IMR-90 (cell line): ENCODE measurements around the gene SPATS2L. TPM values are rescaled to one million over a fixed set of nuclear protein-coding genes. Genes with fewer than 3 reads are reported as not detected.

Experiments used
- ATAC-seq: fragments of 200-7000 bp; cut with Tn5 transposase; 2 replicates; pipeline ENCODE4 v1.9.1; 2020; ENCODE audit warnings: low read depth, mild to moderate bottlenecking, moderate library complexity
- BruUV-seq: library from RNA; stranded (reverse); fragments of 400-500 nt; replicated peaks from 2 replicates; lab custom pipeline; 2021; lab: Mats Ljungman, UMichigan
- CTCF ChIA-PET: fragments of 300-600 bp; formaldehyde crosslinking; extraction: SDS; loops from one replicate; lab custom pipeline; 2021; ENCODE audit warnings: antibody characterized with exemption; lab: Yijun Ruan, JAX
- POLR2A ChIA-PET: fragments of 300-600 bp; sonication (Branson Sonifier 250); formaldehyde crosslinking; loops from one replicate; lab custom pipeline; 2022; ENCODE audit warnings: antibody characterized with exemption; ENCODE audit not compliant: unreplicated experiment; lab: Charles Lee
- DNase-seq: peaks from one replicate; pipeline ENCODE4 v3.0.0; 2013
- H2AFZ ChIP-seq: replicated peaks from 2 replicates; pipeline ENCODE3; 2013; ENCODE audit warnings: low read length, mild to moderate bottlenecking; ENCODE audit not compliant: poor library complexity
- H2AK5ac ChIP-seq: 2 replicates; pipeline ENCODE4 v1.6.1; 2013; ENCODE audit warnings: low read depth, low read length, inconsistent platforms
- H2AK9ac ChIP-seq: replicated peaks from 2 replicates; pipeline ENCODE3; 2013; ENCODE audit warnings: mild to moderate bottlenecking, low read depth, low read length, moderate library complexity; ENCODE audit not compliant: poor library complexity
- H2BK120ac ChIP-seq: 2 replicates; pipeline ENCODE4 v1.6.1; 2013; ENCODE audit warnings: low read depth, low read length, inconsistent platforms
- H2BK15ac ChIP-seq: 3 replicates; pipeline ENCODE4 v1.6.1; 2013; ENCODE audit warnings: low read depth, low read length, inconsistent platforms
- H2BK20ac ChIP-seq: 2 replicates; pipeline ENCODE4 v1.6.1; 2013; ENCODE audit warnings: low read depth, mild to moderate bottlenecking, inconsistent platforms, low read length, moderate library complexity
- H2BK5ac ChIP-seq: 2 replicates; pipeline ENCODE4 v1.6.1; 2013; ENCODE audit warnings: mild to moderate bottlenecking, low read depth, low read length, inconsistent platforms; ENCODE audit not compliant: poor library complexity, severe bottlenecking
- H3K14ac ChIP-seq: replicated peaks from 2 replicates; pipeline ENCODE4 v1.6.1; 2013; ENCODE audit warnings: low read depth, low read length, inconsistent platforms
- H3K18ac ChIP-seq: 2 replicates; pipeline ENCODE4 v1.6.1; 2013; ENCODE audit warnings: low read depth, low read length, control low read depth
- H3K23ac ChIP-seq: 2 replicates; pipeline ENCODE4 v1.6.1; 2013; ENCODE audit warnings: low read depth, low read length, inconsistent platforms
- H3K27ac ChIP-seq: 2 replicates; pipeline ENCODE4 v1.5.1; 2013; ENCODE audit warnings: mild to moderate bottlenecking, control low read depth, low read length; ENCODE audit not compliant: insufficient read depth
- H3K27me3 ChIP-seq: 2 replicates; pipeline ENCODE4 v1.6.1; 2013; ENCODE audit warnings: low read length; ENCODE audit not compliant: control insufficient read depth, insufficient read depth
- H3K36me3 ChIP-seq: 2 replicates; pipeline ENCODE4 v1.6.1; 2013; ENCODE audit warnings: low read length, mixed read lengths; ENCODE audit not compliant: control insufficient read depth, insufficient read depth
- H3K4ac ChIP-seq: 2 replicates; pipeline ENCODE4 v1.6.1; 2013; ENCODE audit warnings: low read depth, low read length, inconsistent platforms
- H3K4me1 ChIP-seq: 2 replicates; pipeline ENCODE4 v1.6.1; 2013; ENCODE audit warnings: low read length, mixed read lengths; ENCODE audit not compliant: control insufficient read depth, insufficient read depth
- H3K4me2 ChIP-seq: 2 replicates; pipeline ENCODE4 v1.6.1; 2013; ENCODE audit warnings: low read depth, mild to moderate bottlenecking, control low read depth, low read length, moderate library complexity
- H3K4me3 ChIP-seq: 2 replicates; pipeline ENCODE4 v1.5.1; 2013; ENCODE audit warnings: low read depth, mild to moderate bottlenecking, control low read depth, low read length, moderate library complexity; ENCODE audit not compliant: insufficient read depth
- H3K56ac ChIP-seq: 2 replicates; pipeline ENCODE4 v1.6.1; 2013; ENCODE audit warnings: low read length, inconsistent platforms; ENCODE audit not compliant: insufficient read depth; ENCODE audit errors: extremely low read depth
- H3K79me1 ChIP-seq, 2 experiments: 2 replicates each; pipeline ENCODE4 v1.6.1; 2013; ENCODE audit warnings: low read length in 2 of 2, inconsistent platforms in 1 of 2, low read depth in 1 of 2
- H3K9ac ChIP-seq: 2 replicates; pipeline ENCODE4 v1.6.1; 2013; ENCODE audit warnings: low read depth, low read length, control low read depth
- H3K9me1 ChIP-seq: 2 replicates; pipeline ENCODE4 v1.6.1; 2013; ENCODE audit warnings: low read length, inconsistent platforms; ENCODE audit not compliant: insufficient read depth
- H3K9me3 ChIP-seq: 2 replicates; pipeline ENCODE4 v1.6.1; 2013; ENCODE audit warnings: low read length; ENCODE audit not compliant: control insufficient read depth, insufficient read depth
- H4K20me1 ChIP-seq: 2 replicates; pipeline ENCODE4 v1.6.1; 2013; ENCODE audit warnings: low read length, inconsistent platforms; ENCODE audit not compliant: insufficient read depth
- H4K5ac ChIP-seq: 2 replicates; pipeline ENCODE4 v1.6.1; 2013; ENCODE audit warnings: mild to moderate bottlenecking, low read depth, low read length, control low read depth
- H4K8ac ChIP-seq, 2 experiments: 2 replicates each; pipeline ENCODE4 v1.6.1; 2013; ENCODE audit warnings: low read depth in 2 of 2, low read length in 2 of 2, control low read depth in 1 of 2, inconsistent platforms in 1 of 2
- H4K91ac ChIP-seq: 2 replicates; pipeline ENCODE4 v1.6.1; 2013; ENCODE audit warnings: low read depth, low read length, inconsistent platforms; ENCODE audit not compliant: insufficient read depth
- BHLHE40 ChIP-seq: fragments of 150-350 bp; IDR thresholded peaks from 2 replicates; pipeline ENCODE4 v1.6.1; 2016; ENCODE audit warnings: mild to moderate bottlenecking, low read depth, low read length
- CHD1 ChIP-seq: IDR thresholded peaks from 2 replicates; pipeline ENCODE4 v1.6.1; 2012; ENCODE audit warnings: low read depth, low read length, improper control_type of control experiment
- MXI1 ChIP-seq: IDR thresholded peaks from 2 replicates; pipeline ENCODE4 v1.6.1; 2012; ENCODE audit warnings: low read depth, mild to moderate bottlenecking, low read length, moderate library complexity, borderline replicate concordance
- POLR2A ChIP-seq: IDR thresholded peaks from 2 replicates; pipeline ENCODE4 v1.6.1; 2012; ENCODE audit warnings: mild to moderate bottlenecking, low read depth, low read length
- RFX5 ChIP-seq: IDR thresholded peaks from 2 replicates; pipeline ENCODE4 v1.8.0; 2012; ENCODE audit warnings: low read depth, mild to moderate bottlenecking, low read length, moderate library complexity
- SMC3 ChIP-seq: fragments of 150-350 bp; IDR thresholded peaks from 2 replicates; pipeline ENCODE4 v1.6.1; 2016; ENCODE audit warnings: low read depth, mild to moderate bottlenecking, antibody characterized with exemption, low read length, moderate library complexity
- WGBS, 2 experiments: methylation state at CpG; one replicate each; pipeline versions ENCODE4 v1.1.5 to v1.1.7; 2013; ENCODE audit warnings: missing lambda C conversion rate in 2 of 2; ENCODE audit not compliant: insufficient read length in 1 of 2; ENCODE audit errors: extremely low coverage in 2 of 2; 5-methylcytosine and 5-hydroxymethylcytosine counted together
- dilution Hi-C: fragments of 300-500 bp; cut with HindIII; formaldehyde crosslinking; loops from one replicate; pipeline ENCODE4 v1.14.3; 2018; ENCODE audit warnings: low sequenced_read_pairs; ENCODE audit not compliant: unreplicated experiment
- in situ Hi-C: fragments of 300-500 bp; cut with MboI; formaldehyde crosslinking; loops from 3 replicates; pipeline ENCODE4 v1.14.3; 2019; ENCODE audit warnings: low sequenced_read_pairs, inconsistent platforms, mixed read lengths
- intact Hi-C: fragments of 100-400 bp; cut with micrococcal nuclease; formaldehyde crosslinking; loops from 2 replicates; pipeline ENCODE4 v1.10.0; 2022
- polyA plus RNA-seq, 3 experiments: library from polyadenylated mRNA; depleted of rRNA; stranded (reverse); fragments of >200 nt; gene quantifications; 2 replicates each; pipeline ENCODE4 v1.2.3, GENCODE V29; 2012; ENCODE audit warnings: low replicate concordance in 1 of 3
- total RNA-seq: library from RNA; depleted of rRNA; stranded (reverse); fragments of >200 nt; gene quantifications from 2 replicates; pipeline ENCODE4 v1.2.3, GENCODE V29; 2012
- TF ChIP-seq, protein P1 (sequence below): conservative IDR thresholded peaks from 2 replicates; pipeline ENCODE4 v1.5.1; 2012; ENCODE audit warnings: mild to moderate bottlenecking, low read depth, low read length, improper control_type of control experiment
- TF ChIP-seq, protein P2 (sequence below): fragments of 150-350 bp; IDR thresholded peaks from 2 replicates; pipeline ENCODE4 v1.6.1; 2017; ENCODE audit warnings: mild to moderate bottlenecking, antibody characterized with exemption, low read length, low read depth

Gene SPATS2L
- total and polyA plus RNA-seq, 2 of the 4 experiments (the other 2 are of a cell fraction), result 118 to 155 TPM

DNA sequence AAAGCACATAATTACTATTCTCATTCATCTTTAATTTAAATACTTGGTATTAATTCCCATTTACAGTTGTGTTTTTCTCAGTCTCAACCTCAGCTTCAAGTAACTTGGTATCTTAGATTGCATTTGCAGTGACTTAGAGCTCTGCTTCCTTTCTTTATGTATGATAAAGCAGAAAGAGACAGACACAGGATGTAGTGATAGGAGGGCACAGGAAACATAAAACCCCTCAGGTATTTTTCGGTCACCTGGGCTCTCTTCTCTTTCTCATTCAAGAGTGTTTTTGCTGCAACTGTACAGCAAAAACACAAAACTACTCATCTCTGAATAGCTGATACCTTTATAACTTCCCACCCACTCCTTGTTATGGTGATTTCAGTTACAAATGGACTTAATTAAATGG is 120.3 kb downstream of the SPATS2L start:
- Histone ChIP-seq H2AK5ac (no peak overlapping the region), H4K8ac (no peak overlapping the region), H3K23ac (no peak overlapping the region), H3K4me1 (no peaks in the 10 kb centered on the region; the same call in 1 of the 2 replicates), H3K14ac (no peak overlapping the region), H3K9me3 (no peaks in the 10 kb centered on the region), H3K79me1 (peaks cover 24 to 56% of the 10 kb centered on the region in 2 experiments), H3K36me3 (peaks cover 30% of the 10 kb centered on the region), H2BK5ac (no peak overlapping the region), H3K4me2 (no peak overlapping the region), H3K4me3 (no peak overlapping the region), H4K91ac (no peak overlapping the region), H3K4ac (no peak overlapping the region), H3K18ac (no peak overlapping the region), H2AFZ (no peak overlapping the region), H3K56ac (no peak overlapping the region), H3K27me3 (no peaks in the 10 kb centered on the region), H3K9me1 (peaks cover 16% of the 10 kb centered on the region), H4K5ac (no peak overlapping the region), H2AK9ac (no peak overlapping the region), H2BK15ac (no peak overlapping the region), H4K20me1 (no peaks in the 10 kb centered on the region; the same call in 1 of the 2 replicates), H3K27ac (no peak overlapping the region), H2BK20ac (no peak overlapping the region), H2BK120ac (no peak overlapping the region), H3K9ac (no peak overlapping the region)
- DNase-seq, result no peak
- dilution Hi-C loops, result no loop called here
- WGBS, 2 experiments, result no CpG with 5 or more reads among the region's 1 CpG
- no peak for ATAC-seq
- TF ChIP-seq MXI1 (no peak), CHD1 (no peak), RFX5 (no peak), POLR2A (no peak), SMC3 (no peak), BHLHE40 (no peak)
- TF ChIP-seq, protein P1, sequence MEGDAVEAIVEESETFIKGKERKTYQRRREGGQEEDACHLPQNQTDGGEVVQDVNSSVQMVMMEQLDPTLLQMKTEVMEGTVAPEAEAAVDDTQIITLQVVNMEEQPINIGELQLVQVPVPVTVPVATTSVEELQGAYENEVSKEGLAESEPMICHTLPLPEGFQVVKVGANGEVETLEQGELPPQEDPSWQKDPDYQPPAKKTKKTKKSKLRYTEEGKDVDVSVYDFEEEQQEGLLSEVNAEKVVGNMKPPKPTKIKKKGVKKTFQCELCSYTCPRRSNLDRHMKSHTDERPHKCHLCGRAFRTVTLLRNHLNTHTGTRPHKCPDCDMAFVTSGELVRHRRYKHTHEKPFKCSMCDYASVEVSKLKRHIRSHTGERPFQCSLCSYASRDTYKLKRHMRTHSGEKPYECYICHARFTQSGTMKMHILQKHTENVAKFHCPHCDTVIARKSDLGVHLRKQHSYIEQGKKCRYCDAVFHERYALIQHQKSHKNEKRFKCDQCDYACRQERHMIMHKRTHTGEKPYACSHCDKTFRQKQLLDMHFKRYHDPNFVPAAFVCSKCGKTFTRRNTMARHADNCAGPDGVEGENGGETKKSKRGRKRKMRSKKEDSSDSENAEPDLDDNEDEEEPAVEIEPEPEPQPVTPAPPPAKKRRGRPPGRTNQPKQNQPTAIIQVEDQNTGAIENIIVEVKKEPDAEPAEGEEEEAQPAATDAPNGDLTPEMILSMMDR, result no peak
- TF ChIP-seq, protein P2, sequence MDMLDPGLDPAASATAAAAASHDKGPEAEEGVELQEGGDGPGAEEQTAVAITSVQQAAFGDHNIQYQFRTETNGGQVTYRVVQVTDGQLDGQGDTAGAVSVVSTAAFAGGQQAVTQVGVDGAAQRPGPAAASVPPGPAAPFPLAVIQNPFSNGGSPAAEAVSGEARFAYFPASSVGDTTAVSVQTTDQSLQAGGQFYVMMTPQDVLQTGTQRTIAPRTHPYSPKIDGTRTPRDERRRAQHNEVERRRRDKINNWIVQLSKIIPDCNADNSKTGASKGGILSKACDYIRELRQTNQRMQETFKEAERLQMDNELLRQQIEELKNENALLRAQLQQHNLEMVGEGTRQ, result no peak
- in situ Hi-C loops, result no loop called here
- ChIA-PET POLR2A (no interaction called here), CTCF (interaction anchor here (0.6 kb wide), 1 partner anchor 406 kb away, joined by 3 read pairs; no protein-coding TSS in a partner anchor)
- BruUV-seq, result no TSS peak
- intact Hi-C loops, result no loop called here
